Adipocyte (in vitro differentiated cells): ENCODE results near the gene C1GALT1C1.
"Not testable (repeated sequence)": the region's sequence is repeated elsewhere in the genome, so short reads cannot be mapped to it uniquely, and the experiment has no call there.

Source experiments
- DNase-seq: peaks from one replicate; pipeline ENCODE4 v3.0.0-alpha.2; 2015; ENCODE audit warnings: low read depth
- H3K27me3 ChIP-seq: replicated peaks from 2 replicates; pipeline ENCODE4 v1.7.0; 2013; ENCODE audit warnings: mild to moderate bottlenecking, low read length, moderate library complexity; ENCODE audit not compliant: control insufficient read depth, insufficient read depth
- H3K36me3 ChIP-seq: 2 replicates; pipeline ENCODE4 v1.7.0; 2013; ENCODE audit warnings: low read length, mild to moderate bottlenecking, moderate library complexity; ENCODE audit not compliant: control insufficient read depth, insufficient read depth, severe bottlenecking
- H3K4me1 ChIP-seq: 2 replicates; pipeline ENCODE4 v1.7.0; 2013; ENCODE audit warnings: mild to moderate bottlenecking, low read length, moderate library complexity; ENCODE audit not compliant: control insufficient read depth, insufficient read depth
- H3K4me3 ChIP-seq: 2 replicates; pipeline ENCODE4 v1.7.0; 2013; ENCODE audit warnings: mild to moderate bottlenecking, low read length, moderate library complexity
- H3K9ac ChIP-seq: 2 replicates; pipeline ENCODE4 v1.7.0; 2013; ENCODE audit warnings: mild to moderate bottlenecking, low read length, moderate library complexity
- H3K9me3 ChIP-seq: 2 replicates; pipeline ENCODE4 v1.7.0; 2013; ENCODE audit warnings: mild to moderate bottlenecking, low read length, moderate library complexity; ENCODE audit not compliant: control insufficient read depth

Gene C1GALT1C1

DNA sequence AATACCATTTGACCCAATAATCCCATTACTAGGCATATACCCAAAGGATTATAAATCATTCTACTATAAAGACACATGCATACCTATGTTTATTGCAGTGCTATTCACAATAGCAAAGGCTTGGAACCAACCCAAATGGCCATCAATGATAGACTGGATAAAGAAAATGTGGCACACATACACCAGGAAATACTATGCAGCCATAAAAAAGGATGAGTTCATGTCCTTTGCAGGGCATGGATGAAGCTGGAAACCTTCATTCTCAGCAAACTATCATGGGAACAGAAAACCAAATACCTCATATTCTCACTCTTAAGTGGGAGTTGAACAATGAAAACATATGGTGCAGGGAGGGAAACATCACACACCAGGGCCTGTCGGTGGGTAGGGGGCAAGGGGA lies 22.4 kb upstream of the C1GALT1C1 start:
- not testable (repeated sequence) for H3K9ac ChIP-seq, DNase-seq, H3K4me3 ChIP-seq, H3K4me1 ChIP-seq, H3K27me3 ChIP-seq, H3K36me3 ChIP-seq, H3K9me3 ChIP-seq

DNA sequence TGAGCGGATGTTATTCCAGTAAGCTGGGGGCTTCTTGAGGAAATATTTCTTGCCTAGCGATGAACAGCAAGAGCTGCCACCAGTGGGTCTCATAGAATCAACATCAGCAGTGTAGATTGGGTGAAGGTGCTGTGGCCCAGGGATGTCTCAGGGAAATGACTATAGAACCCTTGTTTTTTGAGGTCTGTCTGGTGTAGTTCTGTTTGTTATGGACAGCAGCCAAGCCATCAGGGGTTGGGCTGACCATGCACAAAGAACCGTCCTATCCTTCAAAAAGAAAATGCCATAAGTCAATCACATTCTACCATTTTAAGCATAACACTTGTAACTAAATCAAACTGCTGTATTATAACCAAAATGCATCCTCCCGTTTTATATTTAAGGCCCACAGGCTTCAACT lies 17.3 kb upstream of the C1GALT1C1 start:
- Histone ChIP-seq H3K9me3 (no peaks in the 10 kb centered on the region), H3K4me3 (no peak overlapping the region), H3K27me3 (no peaks in the 10 kb centered on the region), H3K4me1 (peaks cover 8% of the 10 kb centered on the region), H3K9ac (no peak overlapping the region), H3K36me3 (no peaks in the 10 kb centered on the region)
- DNase-seq = no peak

DNA sequence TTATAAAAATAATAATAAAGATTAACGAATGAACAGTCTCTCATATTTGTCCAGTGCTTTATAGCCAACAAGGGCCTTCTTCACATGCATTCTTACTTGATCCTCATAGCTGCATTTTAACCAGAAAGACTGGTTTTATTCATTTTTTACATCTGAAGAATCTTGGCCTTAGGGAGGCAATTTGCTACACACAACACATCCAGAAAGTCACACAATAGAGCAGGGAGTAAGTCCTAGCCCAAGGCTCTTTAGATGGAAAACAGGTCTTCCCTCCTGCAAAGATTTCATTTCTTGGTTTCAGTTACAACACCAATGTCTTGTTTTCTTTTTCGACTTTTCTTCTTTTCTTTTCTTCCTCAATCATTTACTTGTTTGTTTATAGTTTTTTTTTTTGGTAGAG lies 13.0 kb upstream of the C1GALT1C1 start:
- H3K9me3 ChIP-seq = no peaks in the 10 kb centered on the region
- no peaks in the 10 kb centered on the region for H3K27me3 ChIP-seq

DNA sequence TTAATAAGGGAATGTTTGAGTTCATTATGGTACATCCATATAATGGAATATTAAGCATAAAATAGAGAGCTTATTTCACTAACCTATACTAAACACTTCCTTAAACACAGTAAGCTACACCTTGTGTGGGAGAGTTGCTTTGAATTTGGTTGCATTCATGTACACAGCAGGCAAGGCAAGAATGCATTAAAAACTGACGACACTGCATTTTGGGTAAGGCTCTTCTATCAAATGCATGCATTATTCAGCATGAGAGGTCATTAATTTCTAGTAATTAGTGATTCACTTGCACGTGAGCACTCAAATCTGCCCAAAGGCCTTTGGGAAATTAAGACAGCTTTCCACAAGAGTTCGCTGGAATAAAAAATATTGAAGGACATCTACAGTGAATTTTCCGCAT lies 8.8 kb upstream of the C1GALT1C1 start:
- no peak overlapping the region for H3K9ac ChIP-seq
- no peaks in the 10 kb centered on the region for H3K27me3 ChIP-seq
- no peaks in the 10 kb centered on the region for H3K9me3 ChIP-seq
- DNase-seq = no peak
- no peak overlapping the region for H3K4me3 ChIP-seq
- H3K36me3 ChIP-seq = no peaks in the 10 kb centered on the region
- no peaks in the 10 kb centered on the region for H3K4me1 ChIP-seq

More for the DNA sequence above, 13.0 kb upstream of the C1GALT1C1 start:
- Histone ChIP-seq H3K4me1 (no peaks in the 10 kb centered on the region), H3K4me3 (no peak overlapping the region), H3K9ac (no peak overlapping the region), H3K36me3 (no peaks in the 10 kb centered on the region)
- DNase-seq = no peak

- Histone ChIP-seq H3K4me3 (peak overlapping the region; percentile 57), H3K36me3 (peaks cover 5% of the 10 kb centered on the region), H3K4me1 (peaks cover 24% of the 10 kb centered on the region), H3K27me3 (no peaks in the 10 kb centered on the region), H3K9ac (peak overlapping the region; percentile 63), H3K9me3 (no peaks in the 10 kb centered on the region)
- no peak for DNase-seq
These were observed 4.5 kb downstream of the C1GALT1C1 start for GRCh38 chrX:120625371-120625770.

- no peak overlapping the region for H3K9ac ChIP-seq
- no peaks in the 10 kb centered on the region for H3K4me1 ChIP-seq
- peak; percentile 55 for DNase-seq
- no peaks in the 10 kb centered on the region for H3K27me3 ChIP-seq
- H3K4me3 ChIP-seq = no peak overlapping the region
- peaks cover 14% of the 10 kb centered on the region for H3K36me3 ChIP-seq
- no peaks in the 10 kb centered on the region for H3K9me3 ChIP-seq
These were observed 11.7 kb downstream of the C1GALT1C1 start for GRCh38 chrX:120617996-120618630.

GRCh38 chrX:120614816-120615215 lies 15.0 kb downstream of the C1GALT1C1 start:
- Histone ChIP-seq H3K9ac (no peak overlapping the region), H3K27me3 (no peaks in the 10 kb centered on the region), H3K9me3 (no peaks in the 10 kb centered on the region), H3K36me3 (peaks cover 25% of the 10 kb centered on the region), H3K4me1 (no peaks in the 10 kb centered on the region), H3K4me3 (no peak overlapping the region)
- DNase-seq = no peak

DNA sequence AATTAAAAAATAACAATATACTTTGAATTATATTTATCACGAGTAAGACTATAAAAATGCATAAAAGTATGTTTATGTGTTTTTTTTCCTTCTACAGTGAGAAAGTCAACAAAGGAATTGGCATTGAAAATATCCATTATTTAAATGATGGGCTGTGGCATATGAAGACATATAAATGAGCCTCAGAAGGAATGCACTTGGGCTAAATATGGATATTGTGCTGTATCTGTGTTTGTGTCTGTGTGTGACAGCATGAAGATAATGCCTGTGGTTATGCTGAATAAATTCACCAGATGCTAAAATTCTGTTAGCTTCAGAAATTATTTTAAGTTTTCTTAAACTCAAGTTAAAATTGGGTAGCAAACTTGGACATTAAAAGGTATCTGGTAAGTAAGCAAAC lies 17.8 kb downstream of the C1GALT1C1 start:
- H3K4me1 ChIP-seq = no peaks in the 10 kb centered on the region
- H3K9ac ChIP-seq = no peak overlapping the region
- peaks cover 37% of the 10 kb centered on the region for H3K36me3 ChIP-seq
- no peak for DNase-seq
- no peaks in the 10 kb centered on the region for H3K27me3 ChIP-seq
- H3K4me3 ChIP-seq = no peak overlapping the region
- no peaks in the 10 kb centered on the region for H3K9me3 ChIP-seq

GRCh38 chrX:120604361-120604782 lies 25.5 kb downstream of the C1GALT1C1 start:
- no peaks in the 10 kb centered on the region for H3K27me3 ChIP-seq
- H3K9ac ChIP-seq = peak overlapping the region; percentile 90
- peak overlapping the region; percentile 85 for H3K4me3 ChIP-seq
- peaks cover 14% of the 10 kb centered on the region for H3K36me3 ChIP-seq
- H3K9me3 ChIP-seq = no peaks in the 10 kb centered on the region
- peaks cover 10% of the 10 kb centered on the region for H3K4me1 ChIP-seq
- peak; percentile 45 for DNase-seq

DNA sequence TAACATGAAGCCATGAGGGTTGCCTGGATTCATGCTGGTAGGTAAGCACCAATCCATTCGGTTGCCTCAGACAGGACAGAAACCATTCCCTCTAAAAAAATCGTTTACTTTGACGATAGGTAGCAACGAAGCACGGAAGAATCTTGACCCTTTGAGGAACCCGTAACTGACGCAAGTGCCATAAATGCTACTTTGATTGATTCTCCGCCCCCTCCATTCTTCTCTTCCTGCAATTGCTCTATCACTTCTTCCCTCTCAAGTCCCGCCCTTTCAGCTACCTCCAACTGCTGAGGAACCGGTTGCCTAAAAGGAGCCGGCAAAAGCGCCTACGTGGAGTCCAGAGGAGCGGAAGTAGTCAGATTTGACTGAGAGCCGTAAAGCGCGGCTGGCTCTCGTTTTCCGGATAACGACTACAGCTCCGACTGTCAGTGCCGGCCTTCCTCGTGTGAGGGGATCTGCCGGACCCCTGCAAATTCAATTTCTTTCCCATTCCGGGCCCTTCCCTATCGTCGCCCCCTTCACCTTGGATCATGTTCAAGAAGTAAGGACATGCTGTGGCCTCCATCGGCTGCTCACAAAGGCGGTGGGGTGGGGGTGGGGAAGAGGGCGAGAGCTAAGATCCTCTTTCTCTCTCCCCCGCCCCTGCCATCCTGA lies 26.0 kb downstream of the C1GALT1C1 start, which contains the start of gene MCTS1:
MCTS1 (plus strand) TSS at position 395 of the 654 bp plus-strand sequence; CDS start at position 531, 136 bp downstream.
- Histone ChIP-seq H3K27me3 (no peaks in the 10 kb centered on the region), H3K9ac (peak within 1 kb of the TSS; percentile 90), H3K9me3 (no peaks in the 10 kb centered on the region), H3K36me3 (peaks cover 10% of the 10 kb centered on the region), H3K4me1 (peaks cover 10% of the 10 kb centered on the region), H3K4me3 (peak within 1 kb of the TSS; percentile 85)
- peak; percentile 89 for DNase-seq

DNA sequence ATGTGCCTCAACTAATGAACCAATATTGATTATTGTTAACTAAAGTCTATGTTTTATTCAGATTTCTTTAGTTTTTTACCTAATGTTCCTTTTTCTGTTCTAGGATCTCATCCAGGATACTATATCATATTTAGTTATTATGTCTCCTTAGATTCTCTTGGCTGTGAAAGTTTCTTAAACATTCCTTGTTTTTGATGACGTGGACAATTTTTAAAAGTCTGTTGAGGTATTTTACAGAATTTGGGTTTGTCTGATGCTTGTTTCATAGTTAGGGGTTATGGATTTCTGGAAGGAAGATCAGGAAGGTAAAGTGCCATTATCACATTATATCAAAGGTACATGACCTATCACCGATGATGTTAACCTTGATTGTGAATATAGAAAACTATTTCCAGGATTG lies 44.2 kb downstream of the C1GALT1C1 start:
- no peak overlapping the region for H3K9ac ChIP-seq
- H3K27me3 ChIP-seq = no peaks in the 10 kb centered on the region
- no peaks in the 10 kb centered on the region for H3K4me1 ChIP-seq
- H3K4me3 ChIP-seq = no peak overlapping the region
- no peaks in the 10 kb centered on the region for H3K9me3 ChIP-seq
- DNase-seq = no peak
- H3K36me3 ChIP-seq = no peaks in the 10 kb centered on the region
